GM12878 (cell line): ENCODE data around the gene LRSAM1. TPM values are rescaled to one million over a fixed set of nuclear protein-coding genes. Genes with fewer than 3 reads are reported as not detected.
A peak's percentile ranks its signal among the peaks of the same experiment; 100 is the strongest.

Source experiments
- BACH1 ChIP-seq: fragments of 450-650 bp; IDR thresholded peaks from 2 replicates; pipeline ENCODE4 v1.6.1; 2017; ENCODE audit warnings: mild to moderate bottlenecking, borderline replicate concordance
- BRCA1 ChIP-seq: IDR thresholded peaks from 2 replicates; pipeline ENCODE4 v1.6.1; 2011; ENCODE audit warnings: low read depth, low read length, improper control_type of control experiment
- CHD2 ChIP-seq: IDR thresholded peaks from 2 replicates; pipeline ENCODE4 v1.6.1; 2011; ENCODE audit warnings: low read depth, low read length, improper control_type of control experiment, borderline replicate concordance
- EGR1 ChIP-seq, 2 experiments: IDR thresholded peaks; 1 replicate in 1 of 2; 2 replicates in 1 of 2; pipeline ENCODE4 v1.6.1; 2011 to 2012; ENCODE audit warnings: low read depth in 2 of 2, low read length in 2 of 2, borderline replicate concordance in 1 of 2, mild to moderate bottlenecking in 1 of 2, moderate library complexity in 1 of 2
- FOXM1 ChIP-seq: IDR thresholded peaks from 2 replicates; pipeline ENCODE4 v1.6.1; 2012; ENCODE audit warnings: low read depth, mild to moderate bottlenecking, inconsistent platforms, low read length, moderate library complexity
- HDAC2 ChIP-seq: fragments of 200-600 bp; sonication (generic); IDR thresholded peaks from 2 replicates; pipeline ENCODE4 v1.6.1; 2017
- HDGF ChIP-seq: fragments of 450-650 bp; IDR thresholded peaks from 2 replicates; pipeline ENCODE4 v1.6.1; 2016; ENCODE audit warnings: antibody characterized with exemption
- MEF2A ChIP-seq: IDR thresholded peaks from 2 replicates; pipeline ENCODE4 v1.6.1; 2011; ENCODE audit warnings: low read depth, mild to moderate bottlenecking, low read length, moderate library complexity; ENCODE audit not compliant: insufficient read depth
- MTA2 ChIP-seq: fragments of 450-650 bp; IDR thresholded peaks from 2 replicates; pipeline ENCODE4 v1.6.1; 2016; ENCODE audit warnings: low read depth, mild to moderate bottlenecking, moderate library complexity
- MXI1 ChIP-seq: fragments of 150-350 bp; IDR thresholded peaks from 2 replicates; pipeline ENCODE4 v1.6.1; 2011; ENCODE audit warnings: low read depth, mild to moderate bottlenecking, inconsistent platforms, low read length, improper control_type of control experiment
- NR2C2 ChIP-seq: IDR thresholded peaks from 2 replicates; pipeline ENCODE4 v1.6.1; 2011; ENCODE audit warnings: borderline replicate concordance, low read depth; ENCODE audit not compliant: control insufficient read depth, insufficient read length
- REST ChIP-seq: IDR thresholded peaks from 2 replicates; pipeline ENCODE4 v1.6.1; 2012; ENCODE audit warnings: mild to moderate bottlenecking, low read depth, low read length
- SMC3 ChIP-seq: IDR thresholded peaks from 2 replicates; pipeline ENCODE4 v1.6.1; 2011; ENCODE audit warnings: low read length, improper control_type of control experiment, borderline replicate concordance
- SP1 ChIP-seq: IDR thresholded peaks from one replicate; pipeline ENCODE4 v1.6.1; 2011; ENCODE audit warnings: low read depth, low read length
- STAT3 ChIP-seq: IDR thresholded peaks from 2 replicates; pipeline ENCODE4 v1.6.1; 2011; ENCODE audit warnings: low read depth, low read length, improper control_type of control experiment
- SUPT20H ChIP-seq: IDR thresholded peaks from 2 replicates; pipeline ENCODE4 v1.6.1; 2011; ENCODE audit warnings: low read depth, mild to moderate bottlenecking, low read length, moderate library complexity, borderline replicate concordance; ENCODE audit not compliant: control insufficient read depth
- ZBTB40 ChIP-seq: fragments of 450-650 bp; IDR thresholded peaks from 2 replicates; pipeline ENCODE4 v1.6.1; 2016; ENCODE audit warnings: mild to moderate bottlenecking, moderate library complexity, borderline replicate concordance
- polyA plus RNA-seq, 11 experiments: library from polyadenylated mRNA; depleted of rRNA in 4 of 11; unstranded in 6 of 11; stranded (reverse) in 5 of 11; fragments of >200 nt; fragmentation: Nextera tagmentation in 4 of 11; fragmentation: Illumina TruSeq in 1 of 11; extraction: Ambion mirVana in 4 of 11; extraction: Trizol in 1 of 11; gene quantifications; 1 replicate in 1 of 11; 2 replicates in 10 of 11; pipeline versions ENCODE4 v1.2.1 to v1.2.3, GENCODE V29; 2011 to 2016; ENCODE audit warnings: inconsistent platforms in 2 of 11, missing spikeins in 2 of 11, low read depth in 1 of 11
- total RNA-seq, 4 experiments: library from RNA; depleted of rRNA in 3 of 4; stranded (reverse); fragments of >200 nt in 3 of 4; fragmentation: Illumina TruSeq in 1 of 4; extraction: Trizol in 1 of 4; gene quantifications; 2 replicates each; pipeline versions ENCODE4 v1.2.1 to v1.2.3, GENCODE V29; 2013 to 2021
- TF ChIP-seq, protein P1 (sequence below): fragments of 450-650 bp; IDR thresholded peaks from 2 replicates; pipeline ENCODE4 v1.6.1; 2017; ENCODE audit warnings: mild to moderate bottlenecking, moderate library complexity

Gene LRSAM1
- total and polyA plus RNA-seq, 10 of the 15 experiments (the other 5 are each of a cell fraction or from before 2014, with no cell fraction given) = 0.14 to 23.4 (median 11.7) TPM

GRCh38 chr9:127450830-127451607 lies at the start of gene LRSAM1, which contains the start of gene RPL12 (continued):
- TF ChIP-seq MXI1 = peak; percentile 98
- TF ChIP-seq EGR1 (IDR thresholded peaks at IDR 0.05; ENCODE audit: borderline replicate concordance in 1 of 2, low read depth in 2 of 2, low read length in 2 of 2) = 0 out of 3 replicates have a peak, but pooled peaks of 1 of the 2 experiments have one; percentile 34
- TF ChIP-seq FOXM1 = no peak
- peak; percentile 100 for TF ChIP-seq CHD2
- TF ChIP-seq NR2C2 = no peak
- TF ChIP-seq STAT3 = no peak
- TF ChIP-seq, protein P1, sequence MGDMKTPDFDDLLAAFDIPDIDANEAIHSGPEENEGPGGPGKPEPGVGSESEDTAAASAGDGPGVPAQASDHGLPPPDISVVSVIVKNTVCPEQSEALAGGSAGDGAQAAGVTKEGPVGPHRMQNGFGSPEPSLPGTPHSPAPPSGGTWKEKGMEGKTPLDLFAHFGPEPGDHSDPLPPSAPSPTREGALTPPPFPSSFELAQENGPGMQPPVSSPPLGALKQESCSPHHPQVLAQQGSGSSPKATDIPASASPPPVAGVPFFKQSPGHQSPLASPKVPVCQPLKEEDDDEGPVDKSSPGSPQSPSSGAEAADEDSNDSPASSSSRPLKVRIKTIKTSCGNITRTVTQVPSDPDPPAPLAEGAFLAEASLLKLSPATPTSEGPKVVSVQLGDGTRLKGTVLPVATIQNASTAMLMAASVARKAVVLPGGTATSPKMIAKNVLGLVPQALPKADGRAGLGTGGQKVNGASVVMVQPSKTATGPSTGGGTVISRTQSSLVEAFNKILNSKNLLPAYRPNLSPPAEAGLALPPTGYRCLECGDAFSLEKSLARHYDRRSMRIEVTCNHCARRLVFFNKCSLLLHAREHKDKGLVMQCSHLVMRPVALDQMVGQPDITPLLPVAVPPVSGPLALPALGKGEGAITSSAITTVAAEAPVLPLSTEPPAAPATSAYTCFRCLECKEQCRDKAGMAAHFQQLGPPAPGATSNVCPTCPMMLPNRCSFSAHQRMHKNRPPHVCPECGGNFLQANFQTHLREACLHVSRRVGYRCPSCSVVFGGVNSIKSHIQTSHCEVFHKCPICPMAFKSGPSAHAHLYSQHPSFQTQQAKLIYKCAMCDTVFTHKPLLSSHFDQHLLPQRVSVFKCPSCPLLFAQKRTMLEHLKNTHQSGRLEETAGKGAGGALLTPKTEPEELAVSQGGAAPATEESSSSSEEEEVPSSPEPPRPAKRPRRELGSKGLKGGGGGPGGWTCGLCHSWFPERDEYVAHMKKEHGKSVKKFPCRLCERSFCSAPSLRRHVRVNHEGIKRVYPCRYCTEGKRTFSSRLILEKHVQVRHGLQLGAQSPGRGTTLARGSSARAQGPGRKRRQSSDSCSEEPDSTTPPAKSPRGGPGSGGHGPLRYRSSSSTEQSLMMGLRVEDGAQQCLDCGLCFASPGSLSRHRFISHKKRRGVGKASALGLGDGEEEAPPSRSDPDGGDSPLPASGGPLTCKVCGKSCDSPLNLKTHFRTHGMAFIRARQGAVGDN = peak; percentile 96
- TF ChIP-seq SP1 = peak; percentile 87
- TF ChIP-seq BRCA1 = peak; percentile 98
- TF ChIP-seq BACH1 = peak; percentile 92; the same call in 1 of the 2 replicates
- TF ChIP-seq SUPT20H = no peak
- TF ChIP-seq HDAC2 = no peak
- peak; percentile 80; the same call in 1 of the 2 replicates for TF ChIP-seq ZBTB40
- no peak; the same call in 1 of the 2 replicates for TF ChIP-seq MTA2
- peak; percentile 93; the same call in 1 of the 2 replicates for TF ChIP-seq HDGF
- TF ChIP-seq REST = peak; percentile 59
- TF ChIP-seq SMC3 = no peak
- TF ChIP-seq MEF2A = no peak
